GM10266 (cell line): Measurements from ENCODE around the gene MEN1.

ENCODE experiments used
- DNase-seq: peaks from one replicate; pipeline ENCODE4 v3.0.0; 2012; ENCODE audit errors: extremely low spot score
- CTCF ChIP-seq: IDR thresholded peaks from 2 replicates; pipeline ENCODE4 v1.5.1; 2012; ENCODE audit warnings: mild to moderate bottlenecking, low read depth; ENCODE audit not compliant: control insufficient read depth, insufficient read depth; ENCODE audit errors: missing control alignments

Gene MEN1

GRCh38 chr11:64762674-64763525, 47.5 kb downstream of the MEN1 start:
- DNase-seq, result no peak
- no peak for TF ChIP-seq CTCF

- DNase-seq, result no peak
- TF ChIP-seq CTCF, result no peak
Observed at GRCh38 chr11:64762277-64762673, 48.1 kb downstream of the MEN1 start.

- TF ChIP-seq CTCF, result no peak
- DNase-seq, result no peak
Observed at GRCh38 chr11:64760759-64761420, 49.5 kb downstream of the MEN1 start.

- DNase-seq, result no peak
- TF ChIP-seq CTCF, result no peak
Observed at GRCh38 chr11:64759722-64760719, 50.3 kb downstream of the MEN1 start, which contains the start of gene PYGM. TSS of gene PYGM (minus strand) at chr11:64759974. CDS start at chr11:64759898, 76 bp downstream.

GRCh38 chr11:64759131-64759721, 51.1 kb downstream of the MEN1 start:
- no peak for DNase-seq
- no peak for TF ChIP-seq CTCF

- DNase-seq, result no peak
- no peak for TF ChIP-seq CTCF
Observed at GRCh38 chr11:64758330-64759079, 51.8 kb downstream of the MEN1 start.
